Lower leg skin (tissue), 3 donors: ENCODE measurements around the gene ADPRH.

ENCODE experiments used
- CTCF ChIP-seq, 3 donors: fragments of 450-650 bp; IDR thresholded peaks; one replicate each; pipeline ENCODE4 v1.5.1; 2016; ENCODE audit warnings: antibody characterized with exemption in 3 of 3, mild to moderate bottlenecking in 3 of 3, moderate library complexity in 2 of 3
- POLR2A ChIP-seq, 2 donors: fragments of 450-650 bp; IDR thresholded peaks; one replicate each; pipeline ENCODE4 v1.6.1; 2016 to 2017; ENCODE audit warnings: antibody characterized with exemption in 2 of 2, mild to moderate bottlenecking in 1 of 2, moderate library complexity in 1 of 2

- no peak for TF ChIP-seq CTCF (IDR thresholded peaks at IDR 0.05)
- no peak for TF ChIP-seq POLR2A (IDR thresholded peaks at IDR 0.05)
These were observed 9.1 kb upstream of the ADPRH start for GRCh38 chr3:119570229-119570628.
